Spleen (tissue), 7 donors: ENCODE results near the gene ACVR1.

Experiments used
- CTCF ChIP-seq, 11 experiments: fragments of 200-600 bp in 7 of 11; fragments of 450-650 bp in 4 of 11; sonication (generic) in 4 of 11; IDR thresholded peaks in 8 of 11; conservative IDR thresholded peaks in 3 of 11; 1 replicate in 7 of 11; 2 replicates in 4 of 11; pipeline versions ENCODE4 v1.4.0 to v1.8.0; 2016 to 2021; ENCODE audit warnings: antibody characterized with exemption in 11 of 11, inconsistent platforms in 4 of 11, mild to moderate bottlenecking in 1 of 11
- POLR2A ChIP-seq, 3 donors: fragments of 450-650 bp; IDR thresholded peaks; one replicate each; pipeline ENCODE4 v1.5.1; 2017; ENCODE audit warnings: antibody characterized with exemption in 3 of 3, mild to moderate bottlenecking in 1 of 3
- donor health status: DM: no; HTN: no; CAD: no; lungs with moderate emphysema.
- donor health status: DM: no; HTN: no; CAD: no.
- donor health status: DM: no; HTN: no; CAD: no.

- TF ChIP-seq CTCF (IDR thresholded peaks at IDR 0.05 in 8 of 11, conservative IDR thresholded peaks at IDR 0.05 in 3 of 11) (no peak), POLR2A (IDR thresholded peaks at IDR 0.05) (no peak)
These were observed 9.2 kb downstream of the ACVR1 start for GRCh38 chr2:157866666-157867642.
